Measurements from ENCODE around the gene PLA2R1. TPM values are rescaled to one million over a fixed set of nuclear protein-coding genes. Genes with fewer than 3 reads are reported as not detected.
A peak's percentile ranks its signal among the peaks of the same experiment; 100 is the strongest.

Gene PLA2R1
- total RNA-seq (2021): 0.76 to 1.1 TPM (median 0.92 TPM) in 3 replicates
- percentile 40 among the genes with signal in this experiment for Bru-seq, nascent RNA
- long read RNA-seq, experiment 1, partial matches to known transcripts: 3 of 9 reads
- long read RNA-seq, experiment 1, other reads (novel, unspliced or antisense): 6 of 9 reads
- long read RNA-seq, experiment 2, partial matches to known transcripts: 2 of 2 reads
- long read RNA-seq, experiment 2, other reads (novel, unspliced or antisense): 0 of 2 reads
- long read RNA-seq, experiment 3: 0 reads

GRCh38 chr2:160062292-160063005 is at the start of gene PLA2R1:
Gene PLA2R1, minus strand, starts transcription at chr2:160062615. Its CDS starts 212 bp downstream, at chr2:160062403.
- DNase-seq (ENCODE audit: low spot score) (peak; percentile 73), ATAC-seq (peak; percentile 87)
- peaks cover 17% of the 10 kb centered on the region for H3K36me3 Mint-ChIP-seq
- H3K4me1 Mint-ChIP-seq: peaks cover 12% of the 10 kb centered on the region
- H3K4me3 Mint-ChIP-seq: peak within 1 kb of the TSS; percentile 83
- TF ChIP-seq E2F5 (CRISPR knock-in tag; IDR thresholded peaks at IDR 0.05) (0 out of 2 replicates have a peak, but pooled peaks have one; percentile 25), IRF2 (CRISPR knock-in tag; IDR thresholded peaks at IDR 0.05; ENCODE audit: borderline replicate concordance, low read depth) (no peak), ZNF423 (CRISPR knock-in tag; IDR thresholded peaks at IDR 0.05) (no peak)
- ChIA-PET POLR2A (no interaction called here), CTCF (no interaction called here)
- no peak within 1 kb of the TSS for H3K27ac Mint-ChIP-seq
- H3K9me3 Mint-ChIP-seq: peaks cover 34% of the 10 kb centered on the region
- H3K27me3 Mint-ChIP-seq (ENCODE audit: low read depth): peaks cover 41% of the 10 kb centered on the region

- DNase-seq (ENCODE audit: low spot score) (no peak), ATAC-seq (peak; percentile 26; the same call in 1 of the 2 replicates)
- POLR2A ChIA-PET: no interaction called here
- Mint-ChIP-seq H3K27ac (no peak overlapping the region), H3K36me3 (peaks cover 11% of the 10 kb centered on the region), H3K9me3 (peaks cover 13% of the 10 kb centered on the region), H3K27me3 (ENCODE audit: low read depth) (peaks cover 6% of the 10 kb centered on the region), H3K4me3 (no peak overlapping the region), H3K4me1 (peaks cover 16% of the 10 kb centered on the region)
- CTCF ChIA-PET: interaction anchor here (0.5 to 3.0 kb wide), 28 partner anchors 10 to 953 kb away, joined by 3 to 37 read pairs (median 4); no protein-coding TSS in a partner anchor
- TF ChIP-seq NFYB (CRISPR knock-in tag; conservative IDR thresholded peaks at IDR 0.05; ENCODE audit: low read depth) (no peak), CREB1 (CRISPR knock-in tag; IDR thresholded peaks at IDR 0.05) (no peak), MYBL2 (CRISPR knock-in tag; IDR thresholded peaks at IDR 0.05) (no peak), ZNF425 (CRISPR knock-in tag; conservative IDR thresholded peaks at IDR 0.05) (no peak), ZBTB21 (CRISPR knock-in tag; IDR thresholded peaks at IDR 0.05; ENCODE audit: borderline replicate concordance) (no peak), SMAD3 (CRISPR knock-in tag; IDR thresholded peaks at IDR 0.05; ENCODE audit: borderline replicate concordance) (no peak), USF1 (CRISPR knock-in tag; IDR thresholded peaks at IDR 0.05) (no peak), TP53 (CRISPR knock-in tag; IDR thresholded peaks at IDR 0.05) (no peak), CDX4 (CRISPR knock-in tag; IDR thresholded peaks at IDR 0.05; ENCODE audit: borderline replicate concordance) (no peak), ERG (CRISPR knock-in tag; IDR thresholded peaks at IDR 0.05) (no peak), NR2C2 (CRISPR knock-in tag; IDR thresholded peaks at IDR 0.05) (no peak), PRDM15 (CRISPR knock-in tag; IDR thresholded peaks at IDR 0.05) (no peak), IRF1 (CRISPR knock-in tag; IDR thresholded peaks at IDR 0.05) (no peak), ZNF512 (CRISPR knock-in tag; IDR thresholded peaks at IDR 0.05; ENCODE audit: borderline replicate concordance) (no peak), ZNF263 (CRISPR knock-in tag; IDR thresholded peaks at IDR 0.05; ENCODE audit: low read depth) (no peak)
Observed at GRCh38 chr2:160110674-160111239, 48.3 kb upstream of the PLA2R1 start.

Data from WTC11 (cell line).